NT2/D1 (cell line): ENCODE measurements around the gene ROBO1.

ENCODE experiments used
- SUZ12 ChIP-seq: IDR thresholded peaks from 2 replicates; pipeline ENCODE4 v1.6.1; 2011; ENCODE audit not compliant: insufficient read length, insufficient read depth; ENCODE audit errors: extremely low read depth
- YY1 ChIP-seq: IDR thresholded peaks from 2 replicates; pipeline ENCODE4 v1.6.1; 2011; ENCODE audit not compliant: insufficient read length, insufficient read depth
- ZNF274 ChIP-seq: IDR thresholded peaks from 2 replicates; pipeline ENCODE4 v1.6.1; 2011; ENCODE audit warnings: mild to moderate bottlenecking, low read depth, low read length

DNA sequence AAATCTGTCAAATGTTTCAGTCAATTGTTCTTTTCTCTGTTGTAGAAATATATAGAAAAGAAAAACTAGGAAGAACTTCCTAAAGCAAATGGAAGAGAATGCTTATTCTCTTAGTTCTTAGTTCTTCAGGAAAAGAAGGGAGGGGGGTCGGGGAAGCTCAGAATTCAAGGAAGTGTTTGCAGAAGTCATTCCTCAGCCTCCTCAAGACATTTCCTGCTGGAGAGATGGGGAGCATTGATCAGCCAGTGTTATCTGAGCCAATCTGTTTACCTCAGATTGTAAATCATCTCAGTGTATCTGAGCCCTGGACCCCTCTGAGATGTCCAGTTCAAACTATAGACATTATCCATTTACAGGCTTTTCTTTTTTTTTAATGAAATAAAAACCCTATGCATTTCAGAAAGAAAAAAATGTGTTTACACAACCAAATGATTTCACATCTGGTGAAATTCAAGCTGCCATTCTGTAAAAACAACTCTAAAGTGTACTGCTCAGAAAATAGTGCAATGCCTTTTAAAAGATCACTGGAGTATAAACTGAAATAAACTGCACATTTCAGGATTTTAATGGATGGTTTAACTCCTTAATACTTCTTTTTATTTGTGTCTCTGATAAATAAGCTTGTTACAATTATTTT lies 460.7 kb downstream of the ROBO1 start:
- TF ChIP-seq YY1: no peak
- no peak for TF ChIP-seq ZNF274
- no peak for TF ChIP-seq SUZ12
